SHP77 treated with DMSO at 0.1 percent for 48 hours (cell line): Measurements from ENCODE around the gene IGDCC3.

ENCODE experiments used
- DNase-seq: peaks from one replicate; lab custom pipeline; 2025; lab: John Stamatoyannopoulos, UW

The IGDCC3 gene

DNA sequence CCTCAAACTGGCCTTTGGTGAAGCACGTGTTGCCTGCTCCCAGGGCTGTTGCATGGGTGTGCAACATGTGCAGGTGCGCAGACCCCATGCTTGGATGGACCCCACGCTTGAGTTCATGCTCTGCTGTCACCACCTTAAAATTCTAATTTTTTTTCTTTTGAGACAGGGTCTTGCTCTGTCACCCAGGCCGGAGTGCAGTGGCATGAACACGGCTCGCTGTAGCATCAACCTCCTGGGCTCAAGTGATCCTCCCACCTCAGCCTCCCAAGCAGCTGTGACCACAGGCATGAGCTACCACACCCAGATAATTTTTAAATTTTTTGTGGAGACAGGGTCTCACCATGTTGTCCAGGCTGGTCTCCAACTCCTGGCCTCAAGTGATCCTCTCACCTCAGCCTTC, 9.1 kb upstream of the IGDCC3 start:
- DNase-seq, result no peak

DNA sequence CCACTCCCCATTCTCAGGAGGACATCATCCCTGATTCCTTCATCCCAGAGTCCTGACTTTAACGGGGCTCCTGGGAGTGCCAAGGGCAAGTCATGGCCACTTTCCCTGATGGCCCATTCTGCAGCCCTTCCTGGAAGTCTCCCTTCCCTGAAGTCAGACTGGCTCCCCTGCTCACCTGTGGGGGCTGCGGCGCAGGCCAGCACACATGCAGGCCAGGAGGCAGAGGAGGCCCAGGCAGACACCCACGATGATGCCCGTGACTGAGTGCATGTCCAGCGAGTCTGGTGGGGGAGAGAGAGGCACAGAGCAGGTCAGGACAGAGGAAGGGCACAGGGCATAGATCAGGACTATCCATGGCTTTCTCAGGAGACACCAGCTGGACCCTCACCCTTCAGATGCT, 8.6 kb upstream of the IGDCC3 start:
- no peak for DNase-seq

DNA sequence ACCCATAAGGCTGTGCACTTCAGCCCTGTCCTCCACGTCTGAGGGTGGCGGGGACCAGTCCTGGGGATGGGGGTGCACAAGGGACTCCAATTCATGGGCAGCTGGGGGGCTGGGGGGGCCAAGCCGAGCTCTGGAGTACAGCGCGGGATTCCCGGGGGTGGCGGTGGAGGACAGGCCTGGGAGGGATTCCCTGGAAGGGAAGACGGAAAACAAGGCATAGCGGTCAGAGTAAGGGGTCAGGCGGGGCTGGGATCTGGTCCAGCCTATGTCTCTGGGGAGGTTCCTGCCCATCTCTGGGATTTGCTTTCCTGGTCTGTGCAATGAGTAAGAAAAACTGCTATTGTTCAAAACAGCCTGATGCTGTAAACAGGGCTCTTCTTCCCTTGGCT, 8.1 kb upstream of the IGDCC3 start:
- no peak for DNase-seq

DNA sequence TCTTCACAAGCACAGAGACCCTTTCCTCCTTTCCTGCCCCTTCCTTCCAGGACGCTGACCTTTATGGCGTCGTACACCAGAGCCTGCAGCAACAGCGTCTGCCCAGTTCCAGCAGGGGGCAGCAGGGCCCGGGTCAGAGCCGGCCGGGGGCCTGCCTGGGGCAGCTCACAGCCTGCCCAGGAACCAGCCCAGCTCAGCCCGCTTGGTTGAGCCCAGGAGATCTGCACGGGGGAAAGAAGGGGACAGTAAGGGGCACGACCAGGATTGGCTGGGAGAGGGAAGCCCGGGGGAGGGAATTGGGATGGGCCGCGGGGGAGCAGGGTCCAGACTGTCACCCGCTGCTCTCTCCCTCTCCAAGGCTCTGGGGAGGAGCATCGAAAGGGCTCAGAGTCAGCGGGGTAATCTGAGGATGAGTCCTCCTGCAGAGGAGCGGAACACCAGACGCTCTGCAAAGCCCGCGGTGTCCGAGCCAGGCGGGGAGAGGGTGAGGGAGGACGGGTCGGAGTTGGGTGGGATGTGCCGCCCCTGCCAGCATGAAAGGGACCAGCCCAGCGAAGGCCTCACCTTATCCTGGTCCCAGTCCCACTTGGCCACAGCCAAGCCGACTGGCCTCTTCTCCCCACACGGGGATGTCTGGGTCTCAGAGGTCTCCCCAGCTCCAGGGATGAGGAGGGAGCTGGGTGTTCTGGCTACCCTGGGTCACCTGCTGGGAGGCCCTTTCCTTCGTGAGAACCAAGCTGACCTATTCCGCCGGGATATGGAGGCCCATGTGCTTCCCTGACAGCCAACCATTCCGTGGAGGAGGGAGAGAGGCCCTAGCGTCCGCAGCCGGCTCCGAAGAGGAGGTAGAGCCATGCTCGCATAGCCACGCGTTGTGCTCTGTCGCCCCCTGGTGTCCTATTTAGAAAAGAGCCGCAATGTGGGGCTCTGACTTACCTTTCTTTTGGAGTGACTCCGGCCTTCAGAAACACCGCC, 7.4 kb upstream of the IGDCC3 start:
- peak; percentile 93 for DNase-seq

DNA sequence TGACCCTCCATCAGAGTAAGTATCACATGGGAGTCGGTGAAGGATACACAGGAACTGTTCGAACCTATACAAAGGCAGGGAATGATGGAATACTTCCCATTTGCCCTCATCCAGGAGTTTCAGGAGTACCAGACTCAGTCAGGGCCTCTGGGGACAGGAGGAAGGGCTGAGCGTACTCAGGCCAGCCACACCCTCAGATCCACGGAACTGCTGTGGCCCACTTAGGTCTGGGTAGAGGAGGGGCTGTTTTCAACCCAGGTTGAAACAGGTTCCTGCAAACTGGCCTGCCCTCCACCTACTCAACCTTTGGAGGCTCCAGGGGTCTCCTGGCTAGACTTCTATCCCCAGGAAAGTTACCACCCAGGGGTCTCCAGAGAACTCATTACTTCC, 6.7 kb upstream of the IGDCC3 start:
- DNase-seq, result no peak

DNA sequence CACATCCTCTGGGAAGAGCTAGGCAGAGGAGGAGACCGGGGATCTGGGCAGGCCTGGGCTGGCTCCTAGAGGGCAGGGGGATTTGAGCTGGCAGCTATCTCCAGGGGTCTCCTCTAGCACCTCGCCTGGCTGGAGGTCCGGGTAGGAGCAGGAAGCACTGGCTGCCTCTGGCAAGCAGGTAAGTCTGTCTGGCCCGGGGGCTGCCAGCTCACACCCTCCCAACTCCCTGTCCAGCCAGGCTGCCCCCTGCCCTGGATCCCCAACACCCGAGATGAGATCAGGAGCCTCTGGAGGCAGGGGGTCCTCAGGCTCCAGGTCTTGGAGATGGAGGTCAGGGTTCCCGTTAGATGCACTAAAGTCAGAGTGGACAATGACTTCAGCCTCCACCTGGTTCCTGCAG, 6.2 kb upstream of the IGDCC3 start:
- no peak for DNase-seq

DNA sequence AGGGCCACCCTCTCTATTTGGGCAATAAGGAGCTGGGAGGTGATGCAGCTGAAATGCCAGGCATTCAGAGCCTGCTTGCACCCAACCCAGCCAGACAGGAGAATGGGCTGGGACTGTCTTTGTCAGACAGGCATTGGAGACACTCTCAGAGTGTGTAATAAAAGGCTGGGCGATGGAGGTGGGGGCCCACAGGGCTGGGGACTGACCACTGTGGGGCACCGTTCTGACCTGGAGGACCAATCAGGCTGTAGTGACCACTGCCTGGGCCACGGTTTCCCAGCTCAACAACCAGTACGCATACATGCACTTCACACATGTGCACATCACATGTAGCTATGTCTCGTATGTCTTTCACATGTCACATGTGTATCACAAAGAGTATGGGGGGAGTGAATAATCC, 5.7 kb upstream of the IGDCC3 start:
- no peak for DNase-seq

DNA sequence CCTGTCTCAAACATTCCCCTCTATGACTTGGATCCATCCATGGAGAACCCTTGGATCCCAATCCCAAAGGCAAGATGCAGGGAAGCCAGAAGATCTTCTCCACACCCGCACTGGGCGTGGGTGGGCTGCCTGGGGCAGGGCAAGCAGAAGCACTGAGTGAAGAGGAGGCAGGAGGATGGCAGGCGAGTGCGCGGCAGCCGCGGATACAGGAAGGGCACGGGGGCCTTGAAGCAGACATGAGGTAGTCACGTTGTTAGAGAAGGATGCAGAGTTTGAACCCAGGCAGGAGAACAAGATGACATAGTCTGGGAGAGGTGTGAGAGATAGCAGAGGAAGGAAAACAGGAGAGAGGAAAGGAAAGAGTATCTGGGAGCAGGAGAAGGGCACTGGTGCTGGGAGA, 5.1 kb upstream of the IGDCC3 start:
- no peak for DNase-seq

DNA sequence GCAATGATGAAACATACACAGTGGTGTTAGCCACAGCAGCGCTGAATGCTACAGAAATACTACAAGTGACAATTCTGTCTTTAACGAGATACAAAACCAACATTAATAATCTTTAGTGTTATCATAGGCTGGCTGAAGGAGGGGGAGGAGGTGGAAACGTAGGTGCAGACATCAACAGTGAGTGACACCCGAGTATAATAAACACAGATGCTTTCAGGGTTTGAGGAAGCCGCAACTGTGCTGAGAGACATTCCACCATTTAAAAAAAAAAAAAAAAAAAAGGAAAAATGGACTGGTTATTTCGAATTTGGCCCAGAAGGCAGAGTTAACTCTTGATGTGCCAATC, 4.3 kb upstream of the IGDCC3 start:
- DNase-seq, result no peak

DNA sequence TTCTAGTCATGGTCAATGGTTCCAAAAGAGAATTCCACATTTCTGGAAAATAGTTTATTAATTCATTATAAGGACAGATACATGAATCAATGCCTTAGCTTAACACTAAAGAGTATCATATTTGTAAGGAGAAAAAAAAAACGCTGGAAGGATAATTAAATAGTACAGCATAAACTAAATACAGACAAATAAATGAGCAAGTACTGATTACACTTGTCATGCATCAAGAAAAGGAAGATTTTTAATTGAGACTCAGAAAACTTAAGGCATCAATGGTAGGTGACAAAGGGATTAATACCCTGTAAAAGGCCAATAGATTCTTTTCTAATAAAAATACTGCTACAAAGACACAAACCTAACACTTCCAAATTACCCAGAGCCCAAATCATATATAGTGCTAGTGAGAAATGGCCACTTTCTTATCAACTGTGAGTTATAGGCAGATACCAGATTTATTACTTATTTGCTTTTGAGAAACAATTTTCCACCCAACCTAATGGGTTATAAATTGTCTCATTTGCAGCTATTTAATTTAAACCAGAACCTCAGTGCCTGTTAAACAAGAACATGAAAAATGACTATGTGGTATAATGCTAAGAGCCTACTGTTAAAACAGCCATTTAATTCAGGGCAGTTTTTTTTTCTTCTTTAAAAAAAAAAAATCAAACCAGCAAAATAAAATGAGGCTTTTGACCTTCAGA, 3.8 kb upstream of the IGDCC3 start:
- no peak for DNase-seq

DNA sequence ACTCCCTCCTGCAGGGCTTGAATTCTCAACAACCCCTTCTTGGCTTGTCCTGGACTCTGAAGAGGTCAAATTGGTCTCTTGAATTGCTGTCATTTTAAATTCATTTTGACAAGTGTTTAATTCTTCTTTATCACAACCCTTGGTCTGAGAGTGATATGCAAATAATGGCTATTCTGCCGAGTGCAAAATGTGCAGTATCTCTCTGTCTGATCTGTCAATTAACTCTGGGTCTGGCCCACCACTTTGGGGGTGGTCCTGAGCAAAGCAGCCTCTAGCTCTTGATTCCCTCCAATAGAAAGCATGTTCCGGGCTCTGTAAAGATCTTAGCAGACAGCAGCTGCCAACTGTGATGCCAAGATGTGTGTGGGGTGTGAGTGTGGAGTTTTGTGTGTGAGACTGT, 2.2 kb upstream of the IGDCC3 start:
- no peak for DNase-seq

DNA sequence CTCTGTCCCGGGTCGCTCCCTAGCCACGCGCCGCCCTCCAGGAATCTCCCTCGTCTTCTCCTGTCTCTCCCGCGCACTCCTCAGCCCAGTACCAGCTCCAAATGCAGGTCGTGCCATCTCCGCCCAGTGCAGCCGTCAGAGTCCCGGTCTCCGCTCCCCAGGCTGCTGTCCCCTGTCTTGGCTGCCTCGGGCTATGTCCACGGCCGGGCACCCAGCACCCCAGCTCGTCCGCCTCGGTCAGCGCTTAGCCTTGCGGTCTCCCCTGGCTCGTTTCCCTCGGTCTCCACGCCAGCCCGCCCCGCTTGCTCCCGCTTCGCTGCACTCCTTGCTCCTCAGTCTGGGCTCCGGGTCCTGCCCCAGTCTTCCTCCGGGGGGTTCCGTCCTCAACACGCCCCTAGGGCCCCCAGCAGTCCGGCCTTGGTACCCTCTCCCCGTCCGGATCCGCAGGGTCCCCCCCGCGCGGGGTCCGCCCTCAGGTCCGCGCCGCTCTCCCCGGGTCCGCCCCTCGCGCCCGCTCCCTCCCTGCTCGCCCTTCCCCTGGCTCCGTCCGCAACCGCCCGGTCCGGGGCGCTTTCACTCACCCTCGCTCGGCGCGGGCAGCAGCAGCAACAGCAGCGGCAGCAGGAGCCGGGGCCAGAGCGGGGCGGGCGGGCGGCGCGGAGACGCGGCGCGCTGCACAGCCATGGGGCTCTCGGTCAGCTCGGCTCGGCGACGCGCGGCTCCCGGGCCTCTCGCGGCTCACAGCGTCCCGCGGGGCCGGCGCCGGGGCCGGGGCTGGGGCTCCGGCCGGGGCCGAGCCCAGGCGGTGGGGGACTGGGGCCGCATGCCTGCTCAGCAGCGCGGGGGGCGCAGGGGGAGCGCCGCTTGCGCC, 462 bp downstream of the IGDCC3 start:
- no peak for DNase-seq

DNA sequence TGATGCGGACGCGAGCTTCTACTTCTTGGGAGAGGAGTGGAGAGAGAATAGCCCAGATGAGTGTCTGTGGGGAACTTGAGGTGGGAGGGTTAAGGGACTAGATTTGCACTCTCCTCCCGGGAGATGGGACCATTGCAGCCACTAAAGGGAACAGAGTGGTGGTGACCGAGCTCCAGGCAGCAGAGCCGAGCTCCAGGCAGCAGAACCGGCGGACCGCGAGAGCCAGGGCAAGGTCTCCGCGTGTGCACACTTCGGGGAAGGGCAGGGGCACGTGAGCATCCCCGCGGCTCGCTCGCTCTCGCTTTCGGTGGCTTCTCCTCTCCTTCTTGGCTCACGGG, 1.1 kb downstream of the IGDCC3 start:
- no peak for DNase-seq

DNA sequence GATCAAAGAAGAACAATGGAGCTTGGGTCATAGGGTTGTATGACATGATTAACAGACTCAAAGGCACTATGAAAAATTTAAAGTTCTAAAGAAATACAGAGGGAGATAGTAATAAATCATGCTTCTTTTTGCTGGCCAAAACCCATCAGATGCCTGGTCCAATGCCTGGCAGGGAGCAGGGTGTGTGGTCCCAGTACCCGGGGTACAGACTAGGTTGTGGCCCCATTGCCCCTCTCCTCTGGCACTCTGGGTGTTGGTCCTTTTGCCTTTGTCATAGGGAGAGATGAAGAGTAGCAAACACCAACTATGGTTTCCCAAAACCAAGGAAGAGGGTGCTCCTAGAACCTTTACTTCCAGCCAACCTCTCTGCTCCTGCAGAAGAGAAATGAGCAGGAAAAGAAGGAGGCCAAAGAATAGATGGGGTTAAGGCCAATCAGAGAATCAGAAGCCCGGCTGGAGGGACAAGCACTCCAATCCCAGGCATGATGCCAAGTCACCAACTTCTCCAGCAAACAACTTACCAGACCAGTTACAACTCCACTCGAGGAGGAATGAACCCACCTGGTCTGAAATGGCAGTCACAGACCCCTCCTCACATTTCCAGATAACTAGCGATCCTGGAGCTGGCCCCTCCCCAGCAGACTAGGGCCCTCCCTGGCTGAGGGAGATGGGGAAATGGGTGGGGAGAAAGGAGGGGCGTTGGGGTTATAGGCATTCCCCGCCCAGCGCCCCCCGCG, 1.8 kb downstream of the IGDCC3 start:
- no peak for DNase-seq

DNA sequence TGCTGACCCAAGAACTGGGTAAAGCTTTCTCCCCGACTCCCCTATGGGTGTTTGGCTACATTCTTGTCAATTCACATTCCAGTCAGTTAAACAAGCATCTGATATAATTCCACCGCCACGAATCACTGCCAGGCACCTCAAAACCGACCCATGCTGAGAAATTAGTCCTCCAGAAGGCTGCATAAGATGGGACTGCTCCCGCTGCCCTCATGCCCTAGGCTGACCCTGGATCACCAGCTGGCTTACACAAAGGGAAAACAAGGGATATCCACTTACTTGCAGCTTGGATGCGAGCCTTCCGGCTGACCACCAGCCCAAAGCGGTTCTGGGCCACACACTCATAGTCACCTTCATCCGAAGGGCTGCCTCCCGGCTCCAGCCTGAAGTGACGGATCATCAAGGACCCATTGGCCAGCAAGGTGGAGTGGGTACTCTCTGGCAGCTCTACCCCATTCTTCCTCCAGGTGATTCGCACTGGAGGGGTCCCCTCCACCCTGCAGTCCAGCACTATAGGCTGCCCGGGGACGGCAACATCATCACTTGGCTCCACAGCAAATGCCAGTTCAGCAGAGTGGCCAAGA, 2.9 kb downstream of the IGDCC3 start:
- DNase-seq, result no peak

DNA sequence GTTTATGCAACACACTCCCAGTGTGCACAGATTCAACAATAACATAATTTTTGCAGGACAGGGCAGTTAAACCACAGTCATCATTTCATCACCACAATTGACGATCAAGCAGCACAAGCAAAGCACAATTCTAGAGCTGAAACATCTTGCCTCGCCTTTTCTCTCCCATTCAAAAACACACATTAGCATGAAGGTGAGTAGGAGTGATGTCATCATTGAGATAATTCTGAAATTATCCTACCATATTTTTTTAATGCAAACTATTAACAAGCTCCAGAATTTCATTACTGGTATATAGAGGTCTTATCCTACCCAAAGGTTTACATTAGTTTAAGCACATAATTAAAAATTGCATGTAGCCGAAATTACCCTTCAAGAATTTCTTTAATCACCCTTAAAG, 3.5 kb downstream of the IGDCC3 start:
- DNase-seq, result no peak

DNA sequence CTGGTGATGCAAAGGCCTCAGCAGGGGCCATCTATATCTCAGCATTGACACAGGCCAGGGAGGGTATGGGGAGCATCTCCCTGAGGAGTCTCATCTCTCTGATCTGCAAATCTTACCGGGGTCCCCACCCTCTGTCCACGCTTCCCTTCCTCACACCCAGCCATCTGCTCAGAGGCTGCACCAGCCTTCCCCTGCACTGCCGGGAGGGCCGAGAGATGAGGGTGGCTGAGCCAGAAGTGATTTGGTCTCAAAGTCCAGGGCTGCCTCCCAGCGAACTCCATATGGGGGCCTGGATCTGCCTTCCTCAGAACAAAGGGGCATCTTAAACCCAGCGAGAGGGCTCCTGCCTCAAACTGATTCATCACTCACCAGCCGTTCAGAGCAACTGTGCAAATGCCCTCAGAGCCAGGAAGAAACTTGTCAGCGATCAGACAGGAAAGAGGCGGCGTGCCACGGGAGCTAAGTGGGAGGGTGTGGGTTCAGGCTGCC, 4.6 kb downstream of the IGDCC3 start:
- no peak for DNase-seq

DNA sequence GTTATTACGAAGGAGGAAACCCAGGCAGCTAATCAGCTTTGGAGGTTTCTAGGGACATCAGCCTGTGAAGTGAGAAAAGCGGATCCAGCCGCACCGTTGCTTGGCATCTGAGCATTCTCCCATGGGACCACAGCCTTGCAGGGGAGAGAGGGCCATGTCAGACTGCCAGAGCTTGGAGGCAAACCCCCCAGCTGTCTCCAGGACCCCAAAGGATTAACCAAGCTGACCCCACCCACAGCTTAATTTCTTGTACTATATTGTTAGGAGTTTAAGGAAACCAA, 5.1 kb downstream of the IGDCC3 start:
- no peak for DNase-seq

DNA sequence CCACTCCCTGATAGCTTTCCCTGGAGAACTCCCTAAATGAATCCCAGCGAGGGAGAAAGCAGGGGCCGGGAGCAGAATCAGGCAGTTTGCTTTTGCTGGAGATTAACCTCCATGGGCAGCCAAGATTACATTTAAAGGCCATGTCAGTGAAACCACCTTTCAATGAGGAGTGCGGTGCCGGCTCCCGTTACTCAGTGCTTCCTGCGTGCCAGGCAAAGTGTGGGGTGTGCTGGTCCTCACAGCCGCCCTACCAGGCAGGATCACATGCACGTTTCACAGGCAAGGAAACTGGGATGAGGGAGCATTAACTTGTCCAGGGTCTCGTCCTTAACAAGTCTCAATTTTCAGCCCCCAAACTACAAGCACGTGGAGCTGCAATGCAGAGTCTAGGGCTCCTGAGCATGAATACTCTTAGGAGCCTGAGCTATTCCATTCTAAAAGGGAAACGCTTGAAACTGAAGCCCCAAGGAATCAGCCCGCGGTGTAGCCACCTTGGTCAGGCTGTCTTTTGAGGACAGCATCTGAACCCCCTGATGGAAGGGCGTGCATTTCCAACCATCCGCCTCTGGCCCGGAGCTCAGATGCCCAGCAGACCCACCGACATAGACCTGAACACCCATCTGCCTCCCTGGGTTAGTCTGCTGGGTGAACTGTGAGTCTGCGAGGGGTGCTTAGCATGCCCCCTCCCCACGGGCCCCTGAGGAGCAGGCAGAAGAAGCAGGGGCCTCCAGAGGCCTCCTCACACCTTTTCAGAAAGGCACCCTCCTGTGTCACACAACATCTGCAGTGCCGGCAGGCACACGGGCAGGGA, 5.6 kb downstream of the IGDCC3 start:
- no peak for DNase-seq

DNA sequence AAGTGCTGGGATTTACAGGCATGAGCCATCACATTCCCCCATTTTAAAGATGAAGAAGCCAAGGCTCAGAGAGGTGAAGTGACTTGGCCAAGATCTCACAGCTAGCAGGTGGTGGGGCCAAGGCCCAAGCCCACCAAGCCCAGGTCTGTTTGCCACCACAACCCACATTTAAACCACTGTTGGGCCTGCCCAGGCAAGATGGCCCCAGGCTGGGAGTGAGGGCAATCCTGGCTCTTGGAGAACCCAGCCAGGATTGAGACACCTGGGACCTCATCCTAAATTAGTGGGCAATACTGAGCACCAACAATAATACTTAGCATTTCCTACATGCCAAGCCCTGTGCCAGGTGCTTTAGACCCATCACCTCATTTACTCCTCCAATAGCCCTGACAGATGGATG, 6.9 kb downstream of the IGDCC3 start:
- DNase-seq, result no peak

DNA sequence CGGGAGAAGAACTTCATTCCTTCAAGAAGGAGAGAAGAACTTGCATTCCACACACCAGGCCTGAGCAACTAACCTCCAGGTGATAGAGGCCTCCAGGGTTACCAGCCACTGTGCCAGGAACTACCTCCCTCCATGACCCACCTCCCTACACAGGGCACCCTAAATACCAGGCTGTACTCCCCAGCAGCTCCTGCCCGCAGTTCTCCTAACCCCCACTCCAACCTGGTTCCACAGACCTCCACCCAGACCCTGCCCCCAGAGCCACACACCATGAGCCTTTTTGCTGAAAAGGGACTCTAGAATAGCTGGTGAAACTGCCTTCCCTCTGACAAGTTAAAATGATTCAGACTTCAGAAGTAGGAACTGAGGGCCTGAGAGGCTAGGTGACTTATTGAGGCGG, 8.2 kb downstream of the IGDCC3 start:
- DNase-seq, result no peak
